Limb (tissue), 2 donors: ENCODE measurements around the gene NKX1-2.
A peak's percentile ranks its signal among the peaks of the same experiment; 100 is the strongest.

Experiments used
- DNase-seq, 2 donors: peaks; one replicate each; pipeline ENCODE4 v3.0.0-alpha.2; 2016; ENCODE audit errors: extremely low spot score in 2 of 2

The NKX1-2 gene

DNA sequence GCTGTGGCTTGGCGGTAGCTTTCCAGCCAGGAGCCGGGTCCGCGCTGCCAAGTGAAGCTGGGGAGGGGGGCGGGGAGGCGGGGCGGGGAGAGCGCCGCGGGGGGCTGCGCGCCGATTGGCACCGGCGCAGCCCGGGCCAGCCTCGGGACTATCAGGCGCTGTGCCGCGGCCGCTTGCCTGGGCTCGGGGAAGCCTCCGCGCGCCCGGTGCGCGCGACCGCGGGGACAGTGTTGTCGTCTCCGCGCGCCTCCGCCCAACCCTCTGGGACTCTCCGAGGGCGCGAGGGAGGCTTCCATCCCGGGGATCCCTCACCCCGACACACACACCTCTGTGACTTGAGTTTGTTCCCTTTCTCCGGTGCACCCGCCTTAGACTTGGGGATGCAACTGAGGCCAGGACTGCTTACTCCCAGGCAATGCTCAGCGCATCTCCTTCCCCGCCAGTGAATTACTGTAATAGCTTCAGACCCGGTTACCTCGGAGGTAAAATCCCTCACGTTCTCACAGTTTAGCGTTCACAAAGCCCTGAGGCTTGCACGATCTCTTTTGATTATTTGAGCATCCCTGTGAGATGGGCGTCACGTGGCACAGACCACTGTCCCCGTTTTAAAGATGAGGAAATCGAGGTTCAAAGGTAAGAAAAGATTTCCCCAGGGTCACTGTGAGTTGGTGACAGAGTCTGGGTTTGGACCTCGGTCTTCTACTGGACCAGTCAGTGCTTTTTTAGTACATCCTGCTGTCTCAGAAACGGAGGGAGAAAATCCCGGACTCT lies at the start of gene NKX1-2:
Gene NKX1-2, minus strand, starts transcription at position 24 of the 771 bp plus-strand sequence. CDS start 92 bp downstream, outside the sequence.
- peak in 1 of 2 donors; percentile 77 for DNase-seq

GRCh38 chr10:124498056-124498455 lies 48.2 kb upstream of the NKX1-2 start:
- no peak for DNase-seq

DNA sequence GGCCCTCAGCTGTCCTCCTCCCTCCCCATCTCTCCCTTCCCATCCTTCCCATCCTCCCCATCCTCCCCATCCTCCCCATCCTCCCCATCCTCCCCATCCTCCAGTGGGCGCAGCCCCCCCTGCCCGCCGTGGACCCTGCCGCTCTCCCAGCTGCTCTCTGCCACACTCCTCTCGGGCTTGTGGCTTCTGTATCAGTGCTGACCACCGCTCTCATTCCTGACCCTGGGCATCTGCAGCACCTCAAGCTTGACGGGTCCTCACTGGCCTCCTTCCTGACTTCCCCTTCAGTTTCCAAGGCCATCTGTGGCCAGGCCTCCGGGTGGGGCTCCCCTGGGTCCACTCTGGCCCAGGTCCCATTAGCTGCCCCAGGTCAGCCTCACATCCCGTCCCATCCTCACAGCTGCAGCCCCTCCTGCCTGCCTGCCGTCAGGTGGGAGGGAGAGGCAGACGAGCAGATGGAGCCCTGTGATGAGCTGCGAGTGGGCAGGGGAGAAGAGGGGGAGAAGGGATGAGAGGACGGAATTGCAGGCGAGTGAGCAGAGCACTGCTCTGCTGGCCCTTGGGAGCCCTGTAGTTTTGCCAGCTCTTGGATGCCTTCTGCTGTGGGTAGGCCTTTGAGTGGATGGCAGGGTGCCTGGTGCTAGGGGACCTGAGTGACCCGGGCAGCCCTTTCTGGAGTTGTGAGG lies 47.5 kb upstream of the NKX1-2 start:
- no peak for DNase-seq

GRCh38 chr10:124496620-124497019 lies 46.8 kb upstream of the NKX1-2 start:
- no peak for DNase-seq

GRCh38 chr10:124496150-124496549 lies 46.3 kb upstream of the NKX1-2 start:
- no peak for DNase-seq

- DNase-seq: no peak
Observed at GRCh38 chr10:124495725-124496124, 45.9 kb upstream of the NKX1-2 start.

GRCh38 chr10:124495162-124495561 lies 45.3 kb upstream of the NKX1-2 start:
- no peak for DNase-seq

DNA sequence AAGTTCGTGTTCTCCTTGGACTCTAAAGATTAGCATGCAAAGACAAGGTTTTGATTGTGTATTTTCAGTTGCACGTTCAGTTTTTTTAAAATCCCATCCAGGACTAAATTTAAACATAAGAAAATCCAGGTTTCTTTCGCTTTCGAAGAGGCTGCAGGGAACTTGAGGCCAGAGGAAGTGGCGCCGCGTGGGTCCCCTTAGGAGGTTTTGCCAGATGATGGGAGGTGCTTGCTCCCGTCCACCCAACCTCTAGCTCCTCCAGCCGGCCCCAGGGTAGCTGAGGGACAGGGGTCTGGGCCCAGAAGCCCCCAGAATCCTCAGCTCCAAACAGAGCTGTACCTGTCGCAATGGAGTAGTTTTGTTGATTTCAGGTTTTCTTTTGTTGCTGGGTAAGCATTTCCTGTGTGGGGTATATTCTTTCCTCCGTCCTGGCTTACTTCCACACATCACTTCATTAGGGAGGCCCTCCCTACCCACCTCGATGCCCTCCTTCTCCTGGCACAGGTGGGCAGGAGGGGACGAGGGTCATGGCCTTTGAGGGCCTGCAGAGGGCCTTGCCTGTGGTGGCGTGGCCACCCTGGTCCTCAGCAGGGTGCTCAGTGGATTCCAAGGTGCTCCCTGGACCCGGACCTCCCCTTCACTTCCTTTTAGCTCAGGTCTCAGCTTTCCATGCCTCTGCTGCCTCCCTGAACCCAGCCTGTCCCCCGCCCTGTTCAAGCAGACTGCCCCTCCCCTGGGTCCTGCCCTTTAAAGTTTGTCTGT lies 44.4 kb upstream of the NKX1-2 start:
- DNase-seq: no peak

DNA sequence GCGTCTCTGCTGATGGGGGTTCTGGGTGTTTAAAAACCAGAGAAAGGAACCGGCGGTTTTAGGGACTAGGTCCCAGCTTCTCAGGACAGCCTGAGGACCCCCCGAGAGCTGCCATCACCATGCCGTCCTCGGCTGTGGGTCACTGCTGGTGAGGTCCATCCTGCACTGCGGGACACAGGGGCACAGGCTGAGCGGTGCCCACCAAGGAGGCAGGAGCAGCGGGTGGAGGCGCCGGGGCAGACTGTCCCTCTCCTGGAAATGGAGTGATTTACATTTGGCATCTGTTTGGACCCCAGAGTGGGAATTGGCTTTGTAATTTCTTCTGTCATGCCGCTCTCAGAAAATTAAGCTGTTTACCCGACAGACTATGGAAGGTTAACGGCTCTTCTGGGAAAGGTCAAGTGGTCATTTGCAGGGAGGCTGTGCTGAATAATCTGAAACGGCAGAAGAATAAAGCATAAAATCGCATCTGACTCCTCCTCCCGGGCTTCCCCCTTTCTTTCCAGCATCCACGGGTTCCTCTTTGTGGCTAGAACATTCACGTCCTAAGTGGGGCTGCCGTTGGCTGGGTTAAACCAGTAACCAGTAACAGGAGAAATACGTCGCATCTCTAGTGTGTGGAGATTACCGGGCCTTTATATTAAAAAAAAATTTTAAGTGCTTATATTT lies 43.5 kb upstream of the NKX1-2 start:
- DNase-seq: no peak

DNA sequence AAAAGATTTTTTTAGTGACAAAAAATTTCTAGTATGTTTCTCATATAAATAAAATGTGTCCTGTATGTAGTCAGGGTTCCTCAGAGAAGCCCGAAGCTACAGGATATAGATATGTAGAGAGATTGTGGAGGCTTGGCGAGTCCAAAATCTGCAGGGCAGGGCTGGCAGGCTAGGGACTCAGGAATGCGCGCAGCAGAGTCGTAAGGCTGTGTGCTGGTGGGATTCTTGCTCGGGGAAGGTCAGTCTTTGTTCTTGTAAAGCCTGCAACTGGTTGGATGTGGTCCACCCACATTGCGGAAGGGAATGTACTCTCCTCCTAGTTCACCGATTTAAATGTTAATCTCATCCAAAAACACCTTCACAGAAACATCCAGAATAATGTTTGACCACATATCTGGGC lies 42.4 kb upstream of the NKX1-2 start:
- no peak for DNase-seq

DNA sequence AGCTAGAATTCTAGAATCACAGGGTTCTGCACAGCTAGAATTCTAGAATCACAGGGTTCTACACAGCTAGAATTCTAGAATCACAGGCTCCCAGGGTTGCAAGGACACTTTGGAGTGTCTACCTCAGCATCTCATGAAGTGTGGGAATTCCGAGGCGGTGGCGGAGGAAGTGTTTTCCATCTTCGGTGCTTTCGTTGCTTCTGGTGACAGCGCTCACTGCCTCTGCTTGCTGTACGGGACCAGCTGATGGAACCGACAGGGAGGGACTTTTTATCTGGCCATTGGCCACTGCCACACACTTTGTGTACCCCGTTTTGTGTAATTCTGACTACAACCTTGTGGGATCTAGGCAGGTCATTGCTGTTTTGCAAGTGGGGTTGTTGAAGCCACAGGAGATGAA lies 41.3 kb upstream of the NKX1-2 start:
- no peak for DNase-seq

DNA sequence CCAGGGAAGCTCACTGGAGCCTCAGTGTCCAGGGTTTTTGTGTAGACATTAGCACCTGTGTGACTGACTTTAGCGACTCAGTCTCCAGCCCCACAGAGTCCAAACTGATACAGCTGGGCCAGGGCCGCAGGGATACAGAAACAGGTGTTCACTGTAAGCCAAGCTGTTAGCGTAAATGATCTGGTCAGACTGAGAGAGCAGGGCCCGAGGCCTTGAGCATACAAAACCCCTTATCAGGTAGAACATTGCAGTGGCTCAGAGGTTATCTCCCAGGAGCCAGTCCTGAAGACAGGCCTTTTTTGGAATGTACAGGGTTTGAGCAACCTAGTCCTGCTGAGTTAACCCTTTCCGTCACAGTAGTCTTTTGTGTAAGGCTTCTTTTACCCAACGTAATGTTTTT lies 36.8 kb upstream of the NKX1-2 start:
- no peak for DNase-seq

- no peak for DNase-seq
Observed at GRCh38 chr10:124484661-124485060, 34.8 kb upstream of the NKX1-2 start.

DNA sequence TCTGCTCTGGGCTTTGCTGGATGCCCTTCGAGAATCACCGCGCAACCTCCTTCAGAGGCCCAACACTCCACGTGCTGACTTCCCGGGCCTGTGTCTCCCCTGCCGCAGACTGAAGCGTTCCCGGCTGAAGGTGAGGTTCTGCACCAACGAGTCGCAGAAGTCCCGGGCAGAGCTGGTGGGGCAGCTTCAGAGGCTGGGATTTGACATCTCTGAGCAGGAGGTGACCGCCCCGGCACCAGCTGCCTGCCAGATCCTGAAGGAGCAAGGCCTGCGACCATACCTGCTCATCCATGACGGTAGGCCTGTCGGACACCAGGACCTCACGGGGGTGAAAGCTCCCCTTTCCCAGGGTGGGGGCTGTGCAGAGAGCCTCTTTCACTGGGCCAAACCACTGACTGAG lies 34.2 kb upstream of the NKX1-2 start:
- no peak for DNase-seq

DNA sequence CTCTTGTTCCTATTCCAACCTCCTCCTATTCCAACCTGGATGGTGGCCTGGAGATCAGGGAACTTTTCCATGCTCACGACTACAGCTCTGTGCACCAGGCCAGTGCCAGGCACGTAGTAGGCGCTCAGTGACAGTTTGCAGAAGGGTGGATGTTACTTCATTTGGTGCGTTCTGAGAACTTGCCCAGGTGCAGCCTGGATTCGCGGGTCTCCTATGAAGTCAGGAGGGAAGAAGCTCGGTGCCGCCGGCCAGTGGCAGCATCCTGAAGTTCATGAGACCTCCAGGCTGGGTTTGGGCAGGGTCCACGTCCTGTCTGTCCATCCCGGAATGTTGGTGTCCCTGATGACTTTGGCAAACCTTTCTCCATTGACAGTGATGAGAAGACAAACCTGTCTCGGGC lies 33.0 kb upstream of the NKX1-2 start:
- DNase-seq: no peak

GRCh38 chr10:124482236-124482800 lies 32.5 kb upstream of the NKX1-2 start:
- DNase-seq: no peak

DNA sequence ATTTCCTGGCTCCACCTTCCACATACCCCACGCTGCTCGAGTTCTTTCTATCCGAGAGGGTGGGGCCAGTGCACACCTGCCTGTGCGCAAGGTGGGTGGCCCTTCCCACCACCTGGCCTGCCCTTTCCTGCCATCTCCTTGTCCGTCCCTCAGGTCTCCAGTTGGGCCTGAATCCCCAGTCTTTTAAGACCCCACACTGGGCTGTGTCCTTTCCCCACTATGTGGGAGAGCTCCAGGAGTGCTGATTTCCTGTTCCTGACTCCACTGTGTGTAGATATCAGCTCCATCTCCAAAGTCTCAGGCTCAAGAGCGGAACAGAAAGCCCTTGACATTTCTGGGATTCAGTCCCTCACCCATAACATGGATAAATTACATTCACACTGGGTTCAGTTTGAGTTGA lies 31.9 kb upstream of the NKX1-2 start:
- no peak for DNase-seq

DNA sequence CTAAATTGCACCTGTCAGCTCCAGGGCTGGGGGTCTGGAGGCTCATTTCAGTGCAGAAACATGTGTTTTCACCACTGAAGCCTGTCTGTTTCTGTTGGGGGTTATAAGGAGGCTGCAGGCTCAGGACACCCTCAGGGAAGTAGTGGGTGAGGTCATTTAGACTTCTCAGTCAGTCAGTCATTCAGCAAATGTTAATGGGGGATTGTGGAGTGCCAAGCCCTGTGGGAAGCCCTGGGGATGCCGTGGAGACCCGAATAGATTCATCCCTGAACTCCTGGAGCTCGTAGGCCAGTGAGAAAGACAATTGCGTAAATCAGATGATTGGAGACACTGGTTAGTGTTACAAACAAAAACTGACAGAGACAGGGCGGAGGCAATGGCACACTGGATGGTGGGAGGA lies 31.0 kb upstream of the NKX1-2 start:
- no peak for DNase-seq

GRCh38 chr10:124478515-124478914 lies 28.7 kb upstream of the NKX1-2 start:
- no peak for DNase-seq

- DNase-seq: no peak
Observed at GRCh38 chr10:124477614-124478363, 28.0 kb upstream of the NKX1-2 start.
